GM12892 (cell line): ENCODE results near the gene DUOX2.

Experiments used
- POLR2A ChIP-seq: IDR thresholded peaks from 2 replicates; pipeline ENCODE4 v1.6.1; 2011; ENCODE audit warnings: low read depth, low read length, control low read depth
- POLR2AphosphoS5 ChIP-seq: IDR thresholded peaks from 2 replicates; pipeline ENCODE4 v1.6.1; 2011; ENCODE audit warnings: low read depth, low read length, control low read depth

DNA sequence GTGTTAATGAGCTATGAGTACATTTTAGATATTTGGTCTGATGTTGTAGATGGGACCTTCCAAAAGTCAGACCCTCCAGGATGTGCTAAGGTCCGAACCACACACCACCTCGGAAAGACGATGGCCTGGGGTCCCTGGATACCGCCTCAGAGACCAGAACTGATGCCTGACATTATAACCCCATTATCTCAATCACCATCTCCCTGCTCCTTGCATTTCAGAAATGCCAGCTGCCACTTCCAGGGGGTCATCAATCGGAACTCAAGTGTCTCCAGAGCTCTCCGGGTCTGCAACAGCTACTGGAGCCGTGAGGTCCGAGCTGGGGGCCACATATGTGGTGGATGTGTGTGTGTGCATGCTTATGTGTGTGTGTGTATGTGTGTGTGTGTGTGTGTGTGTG lies 23.7 kb upstream of the DUOX2 start:
- no peak for TF ChIP-seq POLR2A
- no peak for TF ChIP-seq POLR2AphosphoS5
